Trophoblast cell (in vitro differentiated cells and primary cell): ENCODE measurements around the gene CHCHD6.

Source experiments
- DNase-seq, 2 donors: peaks; one replicate each; pipeline ENCODE4 v3.0.0-alpha.2; 2016
- H2AFZ ChIP-seq: 2 replicates; pipeline ENCODE4 v1.6.1; 2013; ENCODE audit warnings: low read length, moderate library complexity, mild to moderate bottlenecking; ENCODE audit not compliant: insufficient read depth, poor library complexity
- H2AK5ac ChIP-seq: 2 replicates; pipeline ENCODE4 v1.6.1; 2013; ENCODE audit warnings: mild to moderate bottlenecking, low read length
- H2BK120ac ChIP-seq: 2 replicates; pipeline ENCODE4 v1.6.1; 2013; ENCODE audit warnings: low read length, mild to moderate bottlenecking, moderate library complexity; ENCODE audit not compliant: insufficient read depth, poor library complexity
- H2BK12ac ChIP-seq: 2 replicates; pipeline ENCODE4 v1.6.1; 2013; ENCODE audit warnings: mild to moderate bottlenecking, low read length, moderate library complexity
- H2BK5ac ChIP-seq: 2 replicates; pipeline ENCODE4 v1.6.1; 2013; ENCODE audit warnings: low read length, low read depth, moderate library complexity, mild to moderate bottlenecking; ENCODE audit not compliant: poor library complexity
- H3K14ac ChIP-seq: 2 replicates; pipeline ENCODE4 v1.6.1; 2013; ENCODE audit warnings: mild to moderate bottlenecking, low read length
- H3K18ac ChIP-seq: 2 replicates; pipeline ENCODE4 v1.6.1; 2013; ENCODE audit warnings: mild to moderate bottlenecking, low read length
- H3K23ac ChIP-seq: 2 replicates; pipeline ENCODE4 v1.6.1; 2013; ENCODE audit warnings: low read length
- H3K27ac ChIP-seq: 2 replicates; pipeline ENCODE4 v1.5.1; 2013; ENCODE audit warnings: low read depth, mild to moderate bottlenecking, inconsistent platforms, low read length, moderate library complexity
- H3K27me3 ChIP-seq: 2 replicates; pipeline ENCODE4 v1.6.1; 2013; ENCODE audit warnings: inconsistent platforms, mild to moderate bottlenecking, low read length, moderate library complexity; ENCODE audit not compliant: insufficient read depth
- H3K36me3 ChIP-seq, 2 experiments: 1 replicate in 1 of 2; 2 replicates in 1 of 2; pipeline ENCODE4 v1.6.1; 2013; ENCODE audit warnings: low read length in 2 of 2, mild to moderate bottlenecking in 2 of 2, moderate library complexity in 1 of 2; ENCODE audit not compliant: insufficient read depth in 2 of 2, control insufficient read depth in 1 of 2
- H3K4ac ChIP-seq: 2 replicates; pipeline ENCODE4 v1.6.1; 2013; ENCODE audit warnings: low read depth, mild to moderate bottlenecking, low read length, moderate library complexity
- H3K4me1 ChIP-seq, 2 experiments: 1 replicate in 1 of 2; 2 replicates in 1 of 2; pipeline ENCODE4 v1.6.1; 2013; ENCODE audit warnings: low read length in 2 of 2, mild to moderate bottlenecking in 2 of 2, moderate library complexity in 1 of 2; ENCODE audit not compliant: insufficient read depth in 2 of 2, control insufficient read depth in 1 of 2
- H3K4me2 ChIP-seq: 2 replicates; pipeline ENCODE4 v1.6.1; 2013; ENCODE audit warnings: inconsistent platforms, mild to moderate bottlenecking, low read length, moderate library complexity
- H3K4me3 ChIP-seq: 2 replicates; pipeline ENCODE4 v1.5.1; 2013; ENCODE audit warnings: mild to moderate bottlenecking, low read depth, low read length, inconsistent platforms
- H3K79me1 ChIP-seq: one replicate; pipeline ENCODE4 v1.6.1; 2013; ENCODE audit warnings: low read length
- H3K79me2 ChIP-seq: 2 replicates; pipeline ENCODE4 v1.6.1; 2013; ENCODE audit warnings: low read length, mild to moderate bottlenecking; ENCODE audit not compliant: control insufficient read depth, insufficient read depth, poor library complexity
- H3K9ac ChIP-seq: 2 replicates; pipeline ENCODE4 v1.6.1; 2013; ENCODE audit warnings: mild to moderate bottlenecking, low read length
- H3K9me3 ChIP-seq: 2 replicates; pipeline ENCODE4 v1.6.1; 2013; ENCODE audit warnings: low read depth, mild to moderate bottlenecking, control low read depth, inconsistent platforms, low read length; ENCODE audit not compliant: insufficient read depth
- H4K12ac ChIP-seq: 2 replicates; pipeline ENCODE4 v1.6.1; 2013; ENCODE audit warnings: low read depth, mild to moderate bottlenecking, low read length, moderate library complexity
- H4K8ac ChIP-seq: 2 replicates; pipeline ENCODE4 v1.6.1; 2013; ENCODE audit warnings: low read depth, mild to moderate bottlenecking, low read length, moderate library complexity
- H4K91ac ChIP-seq: one replicate; pipeline ENCODE4 v1.6.1; 2013; ENCODE audit warnings: low read depth, mild to moderate bottlenecking, low read length, moderate library complexity
- WGBS: extraction: QIAGEN DNeasy Blood & Tissue Kit; methylation state at CpG from one replicate; pipeline ENCODE4 v1.1.7; 2013; ENCODE audit warnings: missing lambda C conversion rate; ENCODE audit not compliant: insufficient read length, insufficient coverage; ENCODE audit errors: extremely low coverage; 5-methylcytosine and 5-hydroxymethylcytosine counted together

Gene CHCHD6

DNA sequence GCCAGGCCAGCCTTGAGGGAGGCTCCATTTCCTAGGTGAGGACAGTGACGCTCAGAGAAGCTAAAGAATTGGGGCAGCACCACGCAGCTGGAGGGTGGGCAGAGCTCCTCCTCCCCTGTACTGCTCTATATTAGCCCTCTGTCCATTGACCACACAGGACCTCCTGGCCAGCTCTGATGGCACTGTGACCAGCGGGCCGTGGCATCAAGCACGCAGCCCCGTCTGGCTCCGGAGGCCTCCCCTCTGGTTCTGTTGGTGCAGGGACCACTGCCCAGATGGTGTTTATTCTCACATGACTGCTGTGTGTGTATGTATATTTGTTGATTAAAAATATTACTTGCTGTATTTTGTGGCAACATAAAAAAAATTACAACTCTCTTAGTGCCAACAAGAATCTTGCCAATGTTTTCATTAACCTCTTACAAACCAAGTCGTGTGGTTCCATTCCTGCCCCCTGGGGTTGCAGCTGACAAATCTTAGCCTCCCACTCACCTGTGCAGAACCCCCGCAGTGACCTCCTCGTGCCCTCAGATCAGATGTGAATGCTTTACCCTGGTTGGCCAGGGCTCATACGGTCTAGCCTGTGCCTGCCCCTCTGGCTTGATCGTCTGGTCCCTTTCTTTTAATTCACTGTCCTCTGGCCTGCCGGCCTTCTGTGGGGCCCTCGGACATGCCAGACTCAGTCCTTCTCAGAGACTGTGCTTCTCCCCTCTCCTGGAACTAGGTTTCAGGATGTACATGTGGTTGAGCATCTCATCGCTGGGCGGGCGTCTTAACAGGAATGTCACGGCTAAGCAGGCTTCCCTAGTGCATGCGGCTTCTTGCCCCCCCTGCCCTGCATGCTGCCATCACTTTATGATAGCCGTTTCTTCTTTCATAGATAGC is 14.8 kb downstream of the CHCHD6 start:
- no peak overlapping the region for H2BK5ac ChIP-seq
- DNase-seq = no peak
- H3K4me3 ChIP-seq = no peak overlapping the region
- no CpG with 5 or more reads among the region's 20 CpGs for WGBS
- no peak overlapping the region for H3K23ac ChIP-seq
- H3K27ac ChIP-seq = no peak overlapping the region
- no peak overlapping the region for H4K91ac ChIP-seq
- no peak overlapping the region for H2BK120ac ChIP-seq
- no peak overlapping the region for H3K9ac ChIP-seq
- no peaks in the 10 kb centered on the region for H3K36me3 ChIP-seq
- H3K9me3 ChIP-seq = no peaks in the 10 kb centered on the region
- no peak overlapping the region for H4K12ac ChIP-seq
- H3K4me2 ChIP-seq = no peak overlapping the region
- no peaks in the 10 kb centered on the region for H3K79me2 ChIP-seq
- no peak overlapping the region for H3K4ac ChIP-seq
- H2AFZ ChIP-seq = no peak overlapping the region
- no peak overlapping the region for H4K8ac ChIP-seq
- H2AK5ac ChIP-seq = no peak overlapping the region
- no peak overlapping the region for H2BK12ac ChIP-seq
- no peaks in the 10 kb centered on the region for H3K79me1 ChIP-seq
- H3K4me1 ChIP-seq = no peaks in the 10 kb centered on the region
- no peaks in the 10 kb centered on the region for H3K27me3 ChIP-seq
- H3K18ac ChIP-seq = no peak overlapping the region
- no peak overlapping the region for H3K14ac ChIP-seq

GRCh38 chr3:126720596-126720995 is 16.6 kb downstream of the CHCHD6 start:
- Histone ChIP-seq H3K27me3 (no peaks in the 10 kb centered on the region), H3K23ac (no peak overlapping the region), H3K18ac (no peak overlapping the region), H4K91ac (no peak overlapping the region), H4K8ac (no peak overlapping the region), H2BK120ac (no peak overlapping the region), H4K12ac (no peak overlapping the region), H3K36me3 (no peaks in the 10 kb centered on the region), H3K79me1 (no peaks in the 10 kb centered on the region), H2AK5ac (no peak overlapping the region), H3K4me3 (no peak overlapping the region), H3K4me2 (no peak overlapping the region), H3K4ac (no peak overlapping the region), H3K9ac (no peak overlapping the region), H2AFZ (no peak overlapping the region), H3K14ac (no peak overlapping the region), H3K4me1 (no peaks in the 10 kb centered on the region), H3K9me3 (no peaks in the 10 kb centered on the region), H3K79me2 (no peaks in the 10 kb centered on the region), H3K27ac (no peak overlapping the region), H2BK5ac (no peak overlapping the region), H2BK12ac (no peak overlapping the region)
- no peak for DNase-seq
- WGBS = no CpG with 5 or more reads among the region's 5 CpGs

- H3K14ac ChIP-seq = no peak overlapping the region
- H3K4me1 ChIP-seq = no peaks in the 10 kb centered on the region
- H2BK12ac ChIP-seq = no peak overlapping the region
- no peak overlapping the region for H2BK5ac ChIP-seq
- no peak overlapping the region for H2AFZ ChIP-seq
- H4K12ac ChIP-seq = no peak overlapping the region
- no peaks in the 10 kb centered on the region for H3K27me3 ChIP-seq
- H3K9ac ChIP-seq = no peak overlapping the region
- H3K79me2 ChIP-seq = no peaks in the 10 kb centered on the region
- no peak overlapping the region for H4K91ac ChIP-seq
- no peaks in the 10 kb centered on the region for H3K9me3 ChIP-seq
- no peak overlapping the region for H2AK5ac ChIP-seq
- no peak overlapping the region for H4K8ac ChIP-seq
- no peaks in the 10 kb centered on the region for H3K36me3 ChIP-seq
- no peak overlapping the region for H3K18ac ChIP-seq
- no peak for DNase-seq
- H3K79me1 ChIP-seq = no peaks in the 10 kb centered on the region
- WGBS = no CpG with 5 or more reads among the region's 10 CpGs
- no peak overlapping the region for H3K4ac ChIP-seq
- no peak overlapping the region for H3K4me3 ChIP-seq
- no peak overlapping the region for H3K27ac ChIP-seq
- no peak overlapping the region for H3K4me2 ChIP-seq
- H2BK120ac ChIP-seq = no peak overlapping the region
- H3K23ac ChIP-seq = no peak overlapping the region
These were observed 17.2 kb downstream of the CHCHD6 start for GRCh38 chr3:126721246-126721645.

GRCh38 chr3:126723237-126723636 is 19.2 kb downstream of the CHCHD6 start:
- no peaks in the 10 kb centered on the region for H3K36me3 ChIP-seq
- no peak overlapping the region for H3K23ac ChIP-seq
- H3K14ac ChIP-seq = no peak overlapping the region
- no peak overlapping the region for H2BK12ac ChIP-seq
- H3K27ac ChIP-seq = no peak overlapping the region
- no peak overlapping the region for H2AK5ac ChIP-seq
- no peak overlapping the region for H2AFZ ChIP-seq
- no peak overlapping the region for H2BK5ac ChIP-seq
- H4K91ac ChIP-seq = no peak overlapping the region
- H3K4ac ChIP-seq = no peak overlapping the region
- no peaks in the 10 kb centered on the region for H3K9me3 ChIP-seq
- H3K79me2 ChIP-seq = no peaks in the 10 kb centered on the region
- H3K4me3 ChIP-seq = no peak overlapping the region
- DNase-seq = no peak
- H2BK120ac ChIP-seq = no peak overlapping the region
- H3K79me1 ChIP-seq = no peaks in the 10 kb centered on the region
- no peak overlapping the region for H4K8ac ChIP-seq
- H3K9ac ChIP-seq = no peak overlapping the region
- H3K18ac ChIP-seq = no peak overlapping the region
- no peaks in the 10 kb centered on the region for H3K4me1 ChIP-seq
- H4K12ac ChIP-seq = no peak overlapping the region
- no CpG with 5 or more reads among the region's 2 CpGs for WGBS
- no peak overlapping the region for H3K4me2 ChIP-seq
- no peaks in the 10 kb centered on the region for H3K27me3 ChIP-seq
